Thyroid gland (tissue), 4 donors: Measurements from ENCODE around the gene INPP5A.

ENCODE experiments used
- POLR2A ChIP-seq, 2 donors: fragments of 450-650 bp; IDR thresholded peaks; one replicate each; pipeline ENCODE4 v1.6.1; 2017; ENCODE audit warnings: antibody characterized with exemption in 2 of 2, mild to moderate bottlenecking in 2 of 2, moderate library complexity in 1 of 2
- TF ChIP-seq, protein P1 (sequence below), 6 experiments: fragments of 200-600 bp in 3 of 6; fragments of 450-650 bp in 3 of 6; sonication (generic) in 3 of 6; IDR thresholded peaks; one replicate each; pipeline ENCODE4 v1.5.1; 2016 to 2019; ENCODE audit warnings: antibody characterized with exemption in 6 of 6, mild to moderate bottlenecking in 2 of 6, inconsistent platforms in 1 of 6, moderate library complexity in 1 of 6

DNA sequence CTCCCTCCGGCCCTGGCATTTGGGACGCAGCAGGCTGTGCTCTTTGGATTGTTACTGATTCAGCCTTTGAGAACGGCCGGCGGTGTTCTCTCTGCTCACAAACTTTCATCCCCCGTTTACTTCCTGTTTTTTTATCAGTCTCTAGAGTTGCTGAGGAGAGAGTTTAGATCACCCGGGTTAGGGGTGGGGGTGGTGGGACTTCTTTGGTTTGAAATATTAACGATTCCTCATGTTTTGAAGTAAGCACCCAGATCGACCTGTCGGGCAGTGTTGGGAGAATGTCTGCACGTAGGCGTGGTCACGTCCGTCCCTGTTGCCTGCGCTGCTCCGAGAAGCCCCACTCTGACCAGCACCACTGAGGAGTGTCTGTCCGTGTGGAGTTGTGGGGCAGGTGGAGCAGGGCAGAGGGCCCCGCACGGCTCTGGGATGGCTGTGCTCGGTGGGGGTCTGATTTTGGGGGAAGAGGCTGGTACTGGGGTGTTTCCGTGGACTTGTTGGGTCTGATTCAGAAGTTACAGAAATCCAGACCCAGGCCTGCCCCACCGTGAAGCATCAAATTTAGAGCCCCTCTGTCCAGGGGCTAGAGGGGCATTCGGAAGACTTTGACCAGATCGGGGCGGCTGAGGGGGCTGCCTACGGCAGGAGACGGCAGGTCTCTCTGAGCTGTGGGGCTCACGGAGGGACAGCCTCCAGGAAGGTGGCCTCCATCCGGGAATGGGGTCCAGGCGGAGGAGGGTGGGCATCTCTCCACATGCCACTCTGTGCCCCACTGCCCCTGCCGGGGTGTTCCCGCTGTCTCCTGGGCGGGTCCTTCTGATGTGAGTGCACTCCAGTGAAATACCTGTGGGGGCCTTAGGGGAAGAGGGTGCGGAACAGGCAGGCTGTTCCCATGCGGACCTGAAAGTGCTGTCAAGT is 7.4 kb downstream of the INPP5A start:
- TF ChIP-seq, protein P1, sequence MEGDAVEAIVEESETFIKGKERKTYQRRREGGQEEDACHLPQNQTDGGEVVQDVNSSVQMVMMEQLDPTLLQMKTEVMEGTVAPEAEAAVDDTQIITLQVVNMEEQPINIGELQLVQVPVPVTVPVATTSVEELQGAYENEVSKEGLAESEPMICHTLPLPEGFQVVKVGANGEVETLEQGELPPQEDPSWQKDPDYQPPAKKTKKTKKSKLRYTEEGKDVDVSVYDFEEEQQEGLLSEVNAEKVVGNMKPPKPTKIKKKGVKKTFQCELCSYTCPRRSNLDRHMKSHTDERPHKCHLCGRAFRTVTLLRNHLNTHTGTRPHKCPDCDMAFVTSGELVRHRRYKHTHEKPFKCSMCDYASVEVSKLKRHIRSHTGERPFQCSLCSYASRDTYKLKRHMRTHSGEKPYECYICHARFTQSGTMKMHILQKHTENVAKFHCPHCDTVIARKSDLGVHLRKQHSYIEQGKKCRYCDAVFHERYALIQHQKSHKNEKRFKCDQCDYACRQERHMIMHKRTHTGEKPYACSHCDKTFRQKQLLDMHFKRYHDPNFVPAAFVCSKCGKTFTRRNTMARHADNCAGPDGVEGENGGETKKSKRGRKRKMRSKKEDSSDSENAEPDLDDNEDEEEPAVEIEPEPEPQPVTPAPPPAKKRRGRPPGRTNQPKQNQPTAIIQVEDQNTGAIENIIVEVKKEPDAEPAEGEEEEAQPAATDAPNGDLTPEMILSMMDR (IDR thresholded peaks at IDR 0.05), result no peak
- no peak for TF ChIP-seq POLR2A (IDR thresholded peaks at IDR 0.05)
